Panc1 (cell line): ENCODE results near the gene ULBP2. TPM values are rescaled to one million over a fixed set of nuclear protein-coding genes. Genes with fewer than 3 reads are reported as not detected.
A peak's percentile ranks its signal among the peaks of the same experiment; 100 is the strongest.

Experiments used
- ATAC-seq: fragments of 200-7000 bp; cut with Tn5 transposase; 2 replicates; pipeline ENCODE4 v1.9.1; 2020; ENCODE audit warnings: mild to moderate bottlenecking, moderate library complexity
- BruUV-seq: library from RNA; stranded (reverse); fragments of 400-500 nt; replicated peaks from 2 replicates; lab custom pipeline; 2021; lab: Mats Ljungman, UMichigan
- CTCF ChIA-PET: fragments of 300-600 bp; sonication (Branson Sonifier 250); formaldehyde crosslinking; loops from one replicate; lab custom pipeline; 2022; ENCODE audit warnings: antibody characterized with exemption; lab: Charles Lee
- POLR2A ChIA-PET: fragments of 300-600 bp; sonication (Branson Sonifier 250); formaldehyde crosslinking; loops from one replicate; lab custom pipeline; 2022; ENCODE audit warnings: antibody characterized with exemption; lab: Charles Lee
- DNase-seq: peaks from one replicate; pipeline ENCODE4 v3.0.0-alpha.2; 2010; ENCODE audit warnings: low read depth, low spot score
- H3K27ac ChIP-seq: 2 replicates; pipeline ENCODE4 v1.5.1; 2011; ENCODE audit warnings: mild to moderate bottlenecking, low read length, inconsistent platforms
- H3K27me3 ChIP-seq: fragments of 200-500 bp; sonication (Bioruptor generic); 2 replicates; pipeline ENCODE4 v1.6.0; 2014; ENCODE audit warnings: low read length, inconsistent platforms; ENCODE audit not compliant: control insufficient read depth, insufficient read depth
- H3K36me3 ChIP-seq: fragments of 200-500 bp; sonication (Bioruptor generic); 2 replicates; pipeline ENCODE4 v1.5.1; 2014; ENCODE audit warnings: inconsistent platforms, mild to moderate bottlenecking, low read length, moderate library complexity; ENCODE audit not compliant: control insufficient read depth, insufficient read depth
- H3K4me1 ChIP-seq: 2 replicates; pipeline ENCODE4 v1.5.1; 2011; ENCODE audit warnings: inconsistent platforms, mild to moderate bottlenecking, low read length, moderate library complexity; ENCODE audit not compliant: control insufficient read depth, insufficient read depth
- H3K4me3 ChIP-seq, 2 experiments: 2 replicates each; pipeline ENCODE4 v1.5.1; 2011 to 2012; ENCODE audit warnings: low read depth in 2 of 2, low read length in 2 of 2, mild to moderate bottlenecking in 2 of 2, inconsistent platforms in 1 of 2, moderate library complexity in 1 of 2
- H3K9me3 ChIP-seq: fragments of 200-500 bp; sonication (Bioruptor generic); 2 replicates; pipeline ENCODE4 v1.5.1; 2014; ENCODE audit warnings: low read depth, mild to moderate bottlenecking, inconsistent platforms, low read length, moderate library complexity; ENCODE audit not compliant: control insufficient read depth, insufficient read depth
- POLR2AphosphoS5 ChIP-seq: IDR thresholded peaks from 2 replicates; pipeline ENCODE4 v1.6.1; 2012; ENCODE audit warnings: mild to moderate bottlenecking, low read depth, low read length, moderate library complexity
- SIN3A ChIP-seq: IDR thresholded peaks from 2 replicates; pipeline ENCODE4 v1.6.1; 2012; ENCODE audit warnings: low read depth, mild to moderate bottlenecking, low read length, moderate library complexity, borderline replicate concordance; ENCODE audit not compliant: insufficient read depth
- TCF7L2 ChIP-seq: IDR thresholded peaks from 2 replicates; pipeline ENCODE4 v1.6.1; 2011; ENCODE audit warnings: mild to moderate bottlenecking, low read depth, low read length, inconsistent platforms
- in situ Hi-C: cut with HindIII; loops from 2 replicates; pipeline ENCODE4 v1.10.0; 2016; ENCODE audit warnings: low sequenced_read_pairs, low pct_unique_long_range_greater_than_20kb
- intact Hi-C: fragments of 100-400 bp; cut with micrococcal nuclease; formaldehyde crosslinking; loops from one replicate; pipeline ENCODE4 v1.10.0; 2022; ENCODE audit not compliant: unreplicated experiment
- total RNA-seq: library from RNA; stranded (reverse); gene quantifications from one replicate; pipeline ENCODE4 v1.2.1, GENCODE V29; 2021; ENCODE audit not compliant: unreplicated experiment
- TF ChIP-seq, protein P1 (sequence below), 2 experiments: IDR thresholded peaks; 2 replicates each; pipeline ENCODE4 v1.6.1; 2011 to 2012; ENCODE audit warnings: low read depth in 2 of 2, control low read depth in 1 of 2, low read length in 1 of 2, mild to moderate bottlenecking in 1 of 2, moderate library complexity in 1 of 2; ENCODE audit not compliant: insufficient read depth in 1 of 2
- TF ChIP-seq, protein P2 (sequence below): fragments of 450-650 bp; IDR thresholded peaks from 2 replicates; pipeline ENCODE4 v1.5.1; 2017; ENCODE audit warnings: mild to moderate bottlenecking

Gene ULBP2
- total RNA-seq, 1 experiment from 2014 or later = 0.69 TPM

DNA sequence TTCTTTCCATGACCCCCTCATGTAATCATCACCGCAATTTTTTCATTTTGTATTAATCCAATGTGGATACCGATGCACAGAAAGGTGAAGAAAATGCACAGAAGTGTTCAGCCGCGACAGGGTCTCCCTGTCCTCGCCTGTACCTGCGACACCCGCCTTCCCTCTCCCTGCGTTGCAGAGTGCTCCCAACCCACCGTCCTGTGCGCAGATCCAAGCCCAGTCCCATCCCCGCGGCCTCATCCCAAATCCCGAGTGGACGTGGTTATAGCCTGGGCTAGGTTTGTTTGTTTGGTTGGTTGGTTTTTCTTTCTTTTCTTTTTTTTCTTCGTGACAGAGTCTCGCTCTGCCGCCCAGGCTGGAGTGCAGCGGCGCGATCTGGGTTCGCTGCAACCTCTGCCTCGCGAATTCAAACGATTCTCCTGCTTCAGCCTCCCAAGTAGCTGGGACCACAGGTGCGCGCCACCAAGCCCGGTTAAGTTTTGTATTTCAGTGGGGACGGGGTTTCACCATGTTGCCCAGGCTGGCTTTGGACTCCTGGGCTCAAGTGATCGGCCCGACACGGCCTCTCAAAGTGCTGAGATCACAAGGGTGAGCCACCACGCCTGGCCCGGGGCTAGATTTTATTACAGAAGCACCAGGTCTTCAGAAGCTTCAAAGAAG is 18.4 kb upstream of the ULBP2 start:
- DNase-seq (no peak), ATAC-seq (peak; percentile 3; the same call in 1 of the 2 replicates)
- Histone ChIP-seq H3K9me3 (no peaks in the 10 kb centered on the region), H3K4me1 (0 out of 2 replicates have a peak, but pooled peaks cover 3% of the 10 kb centered on the region), H3K4me3 (peak overlapping the region; percentile 67 to 75), H3K27ac (no peak overlapping the region), H3K27me3 (no peaks in the 10 kb centered on the region), H3K36me3 (no peaks in the 10 kb centered on the region)
- intact Hi-C loops (loop anchor here (10.0 kb wide), 1 partner anchor 59 kb away; the partner anchor contains the start of gene LRP11), in situ Hi-C loops (no loop called here)
- no TSS peak for BruUV-seq
- ChIA-PET POLR2A (no interaction called here), CTCF (no interaction called here)
- TF ChIP-seq, protein P1, sequence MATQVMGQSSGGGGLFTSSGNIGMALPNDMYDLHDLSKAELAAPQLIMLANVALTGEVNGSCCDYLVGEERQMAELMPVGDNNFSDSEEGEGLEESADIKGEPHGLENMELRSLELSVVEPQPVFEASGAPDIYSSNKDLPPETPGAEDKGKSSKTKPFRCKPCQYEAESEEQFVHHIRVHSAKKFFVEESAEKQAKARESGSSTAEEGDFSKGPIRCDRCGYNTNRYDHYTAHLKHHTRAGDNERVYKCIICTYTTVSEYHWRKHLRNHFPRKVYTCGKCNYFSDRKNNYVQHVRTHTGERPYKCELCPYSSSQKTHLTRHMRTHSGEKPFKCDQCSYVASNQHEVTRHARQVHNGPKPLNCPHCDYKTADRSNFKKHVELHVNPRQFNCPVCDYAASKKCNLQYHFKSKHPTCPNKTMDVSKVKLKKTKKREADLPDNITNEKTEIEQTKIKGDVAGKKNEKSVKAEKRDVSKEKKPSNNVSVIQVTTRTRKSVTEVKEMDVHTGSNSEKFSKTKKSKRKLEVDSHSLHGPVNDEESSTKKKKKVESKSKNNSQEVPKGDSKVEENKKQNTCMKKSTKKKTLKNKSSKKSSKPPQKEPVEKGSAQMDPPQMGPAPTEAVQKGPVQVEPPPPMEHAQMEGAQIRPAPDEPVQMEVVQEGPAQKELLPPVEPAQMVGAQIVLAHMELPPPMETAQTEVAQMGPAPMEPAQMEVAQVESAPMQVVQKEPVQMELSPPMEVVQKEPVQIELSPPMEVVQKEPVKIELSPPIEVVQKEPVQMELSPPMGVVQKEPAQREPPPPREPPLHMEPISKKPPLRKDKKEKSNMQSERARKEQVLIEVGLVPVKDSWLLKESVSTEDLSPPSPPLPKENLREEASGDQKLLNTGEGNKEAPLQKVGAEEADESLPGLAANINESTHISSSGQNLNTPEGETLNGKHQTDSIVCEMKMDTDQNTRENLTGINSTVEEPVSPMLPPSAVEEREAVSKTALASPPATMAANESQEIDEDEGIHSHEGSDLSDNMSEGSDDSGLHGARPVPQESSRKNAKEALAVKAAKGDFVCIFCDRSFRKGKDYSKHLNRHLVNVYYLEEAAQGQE (IDR thresholded peaks at IDR 0.05; ENCODE audit: insufficient read depth in 1 of 2, low read depth in 2 of 2, low read length in 1 of 2) = no peak
- TF ChIP-seq TCF7L2 (0 out of 2 replicates have a peak, but pooled peaks have one; percentile 0), POLR2AphosphoS5 (no peak), SIN3A (no peak)
- TF ChIP-seq, protein P2, sequence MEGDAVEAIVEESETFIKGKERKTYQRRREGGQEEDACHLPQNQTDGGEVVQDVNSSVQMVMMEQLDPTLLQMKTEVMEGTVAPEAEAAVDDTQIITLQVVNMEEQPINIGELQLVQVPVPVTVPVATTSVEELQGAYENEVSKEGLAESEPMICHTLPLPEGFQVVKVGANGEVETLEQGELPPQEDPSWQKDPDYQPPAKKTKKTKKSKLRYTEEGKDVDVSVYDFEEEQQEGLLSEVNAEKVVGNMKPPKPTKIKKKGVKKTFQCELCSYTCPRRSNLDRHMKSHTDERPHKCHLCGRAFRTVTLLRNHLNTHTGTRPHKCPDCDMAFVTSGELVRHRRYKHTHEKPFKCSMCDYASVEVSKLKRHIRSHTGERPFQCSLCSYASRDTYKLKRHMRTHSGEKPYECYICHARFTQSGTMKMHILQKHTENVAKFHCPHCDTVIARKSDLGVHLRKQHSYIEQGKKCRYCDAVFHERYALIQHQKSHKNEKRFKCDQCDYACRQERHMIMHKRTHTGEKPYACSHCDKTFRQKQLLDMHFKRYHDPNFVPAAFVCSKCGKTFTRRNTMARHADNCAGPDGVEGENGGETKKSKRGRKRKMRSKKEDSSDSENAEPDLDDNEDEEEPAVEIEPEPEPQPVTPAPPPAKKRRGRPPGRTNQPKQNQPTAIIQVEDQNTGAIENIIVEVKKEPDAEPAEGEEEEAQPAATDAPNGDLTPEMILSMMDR = no peak

DNA sequence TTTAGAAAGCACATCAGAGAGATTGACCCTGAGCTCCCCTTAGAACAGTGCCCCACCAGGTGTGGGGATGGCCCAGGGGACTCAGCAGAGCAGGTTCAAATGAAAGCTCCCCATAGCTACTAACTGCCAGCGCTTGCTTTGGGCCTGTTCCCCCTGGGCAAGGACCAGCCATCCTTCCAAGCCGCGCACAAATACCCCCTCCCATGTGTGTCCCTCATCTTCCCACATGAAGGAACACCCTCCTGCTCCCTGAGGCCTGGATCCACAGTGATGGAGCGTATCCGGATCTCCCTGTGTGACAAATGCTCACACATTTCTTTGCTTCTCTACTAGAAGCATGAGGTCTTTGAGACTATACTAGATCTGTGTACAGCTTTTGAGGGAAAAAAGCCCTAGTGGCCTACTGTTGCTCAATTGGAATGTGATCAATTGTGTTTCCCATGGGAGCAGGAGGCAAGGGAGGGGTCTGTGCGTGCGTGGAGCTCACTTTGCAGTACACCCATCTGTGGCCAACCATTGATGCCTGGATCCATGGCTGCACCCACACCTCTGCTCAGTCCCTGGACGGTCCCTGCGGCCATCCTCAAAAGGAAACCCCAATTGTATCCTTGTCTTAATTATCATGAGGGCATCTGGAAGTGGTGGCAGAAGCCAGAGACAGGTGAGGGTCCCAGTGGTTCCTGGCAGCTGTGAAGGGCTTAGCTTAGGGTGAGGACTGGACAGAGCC is 17.4 kb upstream of the ULBP2 start:
- POLR2A ChIA-PET = no interaction called here
- ATAC-seq (no peak), DNase-seq (no peak)
- Histone ChIP-seq H3K27ac (no peak overlapping the region), H3K4me1 (0 out of 2 replicates have a peak, but pooled peaks cover 3% of the 10 kb centered on the region), H3K27me3 (0 out of 2 replicates have a peak, but pooled peaks cover 3% of the 10 kb centered on the region), H3K9me3 (no peaks in the 10 kb centered on the region), H3K4me3 (no peak overlapping the region), H3K36me3 (no peaks in the 10 kb centered on the region)
- BruUV-seq = no TSS peak
- in situ Hi-C loops (no loop called here), intact Hi-C loops (loop anchor here (10.0 kb wide), 1 partner anchor 60 kb away; the partner anchor contains the start of gene LRP11)
- CTCF ChIA-PET = interaction anchor here (1.2 kb wide), 1 partner anchor 86 kb away, joined by 4 read pairs; no protein-coding TSS in a partner anchor
- TF ChIP-seq TCF7L2 = no peak
- TF ChIP-seq POLR2AphosphoS5 = no peak
- TF ChIP-seq, protein P1 (IDR thresholded peaks at IDR 0.05; ENCODE audit: insufficient read depth in 1 of 2, low read depth in 2 of 2, low read length in 1 of 2) = no peak
- TF ChIP-seq, protein P2 = no peak
- no peak for TF ChIP-seq SIN3A
